Skeletal muscle tissue (tissue), 4 donors: Measurements from ENCODE around the gene ADAMTS13. TPM values are rescaled to one million over a fixed set of nuclear protein-coding genes. Genes with fewer than 3 reads are reported as not detected.

Experiments
- H3K27ac ChIP-seq: one replicate; pipeline ENCODE4 v1.7.0; 2013; ENCODE audit warnings: mild to moderate bottlenecking, low read depth, low read length, inconsistent platforms
- H3K27me3 ChIP-seq, 3 donors: one replicate each; pipeline ENCODE4 v1.7.0; 2013; ENCODE audit warnings: low read length in 3 of 3; ENCODE audit not compliant: control insufficient read depth in 3 of 3, insufficient read depth in 3 of 3
- H3K36me3 ChIP-seq, 3 donors: one replicate each; pipeline ENCODE4 v1.7.0; 2013; ENCODE audit warnings: low read length in 3 of 3; ENCODE audit not compliant: control insufficient read depth in 3 of 3, insufficient read depth in 3 of 3
- H3K4me1 ChIP-seq, 3 donors: one replicate each; pipeline ENCODE4 v1.7.0; 2013; ENCODE audit warnings: low read length in 3 of 3, mild to moderate bottlenecking in 3 of 3; ENCODE audit not compliant: control insufficient read depth in 3 of 3, insufficient read depth in 3 of 3
- H3K4me3 ChIP-seq, 3 donors: one replicate each; pipeline ENCODE4 v1.7.0; 2013; ENCODE audit warnings: low read length in 3 of 3
- H3K9ac ChIP-seq, 3 donors: one replicate each; pipeline ENCODE4 v1.7.0; 2013; ENCODE audit warnings: low read length in 3 of 3, mild to moderate bottlenecking in 3 of 3, moderate library complexity in 2 of 3, low read depth in 1 of 3
- H3K9me3 ChIP-seq, 3 donors: one replicate each; pipeline ENCODE4 v1.7.0; 2013; ENCODE audit warnings: low read length in 3 of 3; ENCODE audit not compliant: control insufficient read depth in 3 of 3
- total RNA-seq: library from RNA; depleted of rRNA; stranded (reverse); fragments of >200 nt; gene quantifications from one replicate; pipeline ENCODE4 v1.2.3, GENCODE V29; 2014
- donor health status: Osteomylitis.

The ADAMTS13 gene
- total RNA-seq, 1 donor from 2014 or later = 1.6 TPM

DNA sequence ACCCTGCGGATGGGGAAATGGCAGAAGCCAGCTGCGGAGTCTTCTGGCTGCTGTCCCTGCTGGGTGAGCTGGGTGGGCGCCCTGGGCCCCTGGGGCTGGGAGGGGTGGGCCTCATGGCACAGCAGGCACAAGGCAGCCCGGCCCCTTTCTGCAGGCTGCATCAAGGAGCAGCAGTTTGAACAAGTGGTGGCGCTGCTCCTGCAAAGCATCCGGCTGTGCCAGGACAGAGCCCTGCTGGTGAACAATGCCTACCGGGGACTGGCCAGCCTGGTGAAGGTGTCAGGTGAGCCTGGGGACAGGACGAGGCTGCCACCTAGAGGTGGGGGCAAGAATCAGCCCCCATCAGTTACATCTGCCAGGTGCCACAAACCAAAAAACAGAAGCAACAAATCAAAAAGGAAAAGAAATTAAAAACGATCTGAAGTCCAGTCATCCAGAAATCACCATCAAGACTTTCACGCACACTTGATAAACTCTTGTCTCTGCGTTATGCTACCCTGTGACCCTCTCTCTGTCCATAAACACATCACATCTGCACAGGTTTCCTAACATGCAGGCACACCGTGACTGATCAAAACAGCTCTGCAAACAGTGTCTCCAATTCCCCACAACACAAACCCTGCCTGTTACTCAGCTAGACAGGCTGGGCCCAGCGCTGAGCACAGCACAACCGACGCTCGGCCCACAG lies 18.3 kb upstream of the ADAMTS13 start:
- no peaks in the 10 kb centered on the region for H3K9me3 ChIP-seq
- H3K27me3 ChIP-seq = no peaks in the 10 kb centered on the region
- no peak overlapping the region for H3K4me3 ChIP-seq
- H3K9ac ChIP-seq = no peak overlapping the region
- H3K27ac ChIP-seq = no peak overlapping the region
- H3K4me1 ChIP-seq = peaks cover 19 to 33% (median 21%) of the 10 kb centered on the region in 3 donors
- peaks cover 24 to 34% (median 24%) of the 10 kb centered on the region in 3 donors for H3K36me3 ChIP-seq

GRCh38 chr9:133404454-133405002 lies 17.6 kb upstream of the ADAMTS13 start:
- Histone ChIP-seq H3K27ac (no peak overlapping the region), H3K27me3 (no peaks in the 10 kb centered on the region), H3K9me3 (no peaks in the 10 kb centered on the region), H3K4me1 (peaks cover 19 to 33% (median 21%) of the 10 kb centered on the region in 3 donors), H3K9ac (no peak overlapping the region), H3K36me3 (peaks cover 24 to 35% (median 24%) of the 10 kb centered on the region in 3 donors), H3K4me3 (no peak overlapping the region)

- Histone ChIP-seq H3K4me3 (no peak overlapping the region), H3K27me3 (no peaks in the 10 kb centered on the region), H3K4me1 (peaks cover 19 to 33% (median 21%) of the 10 kb centered on the region in 3 donors), H3K9me3 (no peaks in the 10 kb centered on the region), H3K9ac (peak overlapping the region in 1 of 3 donors; percentile 16), H3K36me3 (peaks cover 30 to 41% (median 36%) of the 10 kb centered on the region in 3 donors), H3K27ac (peak overlapping the region; percentile 74)
Observed at GRCh38 chr9:133405508-133406438, 16.4 kb upstream of the ADAMTS13 start.

- no peak overlapping the region for H3K4me3 ChIP-seq
- peaks cover 37 to 45% (median 44%) of the 10 kb centered on the region in 3 donors for H3K36me3 ChIP-seq
- H3K27ac ChIP-seq = peak overlapping the region; percentile 74
- no peaks in the 10 kb centered on the region for H3K27me3 ChIP-seq
- H3K9ac ChIP-seq = peak overlapping the region in 2 of 3 donors; percentile 23 to 33
- H3K9me3 ChIP-seq = no peaks in the 10 kb centered on the region
- peaks cover 19 to 33% (median 21%) of the 10 kb centered on the region in 3 donors for H3K4me1 ChIP-seq
Observed at GRCh38 chr9:133406480-133407307, 15.5 kb upstream of the ADAMTS13 start.

DNA sequence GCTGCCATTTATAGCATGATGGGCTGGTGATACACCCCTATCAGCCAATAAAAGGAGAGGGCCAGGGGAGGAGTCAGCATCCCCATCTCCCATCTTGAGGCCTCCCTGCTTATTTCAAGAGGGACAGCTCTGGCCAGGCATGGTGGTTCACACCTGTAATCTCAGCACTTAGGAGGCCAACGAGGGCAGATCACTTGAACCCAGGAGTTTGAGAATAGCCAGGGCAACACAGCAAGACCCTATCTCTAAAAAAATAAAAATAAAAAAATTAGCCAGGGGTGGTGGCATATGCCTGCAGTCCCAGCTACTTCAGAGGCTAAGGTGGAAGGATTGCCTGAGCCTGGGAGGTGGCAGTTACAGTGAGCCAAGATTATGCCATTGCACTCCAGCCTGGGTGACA lies 14.1 kb upstream of the ADAMTS13 start:
- H3K27me3 ChIP-seq = no peaks in the 10 kb centered on the region
- H3K9ac ChIP-seq = no peak overlapping the region
- H3K4me1 ChIP-seq = peaks cover 19 to 33% (median 21%) of the 10 kb centered on the region in 3 donors
- no peak overlapping the region for H3K27ac ChIP-seq
- no peak overlapping the region for H3K4me3 ChIP-seq
- no peaks in the 10 kb centered on the region for H3K9me3 ChIP-seq
- H3K36me3 ChIP-seq = peaks cover 42 to 53% (median 53%) of the 10 kb centered on the region in 3 donors

GRCh38 chr9:133415170-133415569 lies 7.0 kb upstream of the ADAMTS13 start:
- no peak overlapping the region for H3K4me3 ChIP-seq
- no peaks in the 10 kb centered on the region for H3K27me3 ChIP-seq
- no peak overlapping the region for H3K27ac ChIP-seq
- H3K36me3 ChIP-seq = peaks cover 37 to 46% (median 45%) of the 10 kb centered on the region in 3 donors
- H3K9ac ChIP-seq = no peak overlapping the region
- peaks cover 19 to 29% (median 21%) of the 10 kb centered on the region in 3 donors for H3K4me1 ChIP-seq
- no peaks in the 10 kb centered on the region for H3K9me3 ChIP-seq

- peaks cover 16 to 23% (median 23%) of the 10 kb centered on the region in 3 donors for H3K36me3 ChIP-seq
- peaks cover 19 to 29% (median 21%) of the 10 kb centered on the region in 3 donors for H3K4me1 ChIP-seq
- H3K9ac ChIP-seq = peak within 1 kb of the TSS; percentile 81 to 94 (median 90)
- H3K27me3 ChIP-seq = no peaks in the 10 kb centered on the region
- H3K27ac ChIP-seq = peak within 1 kb of the TSS; percentile 85
- H3K4me3 ChIP-seq = peak within 1 kb of the TSS; percentile 89 to 93 (median 90)
- no peaks in the 10 kb centered on the region for H3K9me3 ChIP-seq
Observed at GRCh38 chr9:133417541-133418461, 4.4 kb upstream of the ADAMTS13 start, which contains the start of gene REXO4. Gene REXO4, minus strand, starts transcription at chr9:133418010. Its CDS starts 166 bp downstream, at chr9:133417844.

- Histone ChIP-seq H3K4me1 (peaks cover 19 to 29% (median 21%) of the 10 kb centered on the region in 3 donors), H3K36me3 (peaks cover 11 to 12% (median 12%) of the 10 kb centered on the region in 3 donors), H3K9ac (peak overlapping the region in 1 of 3 donors; percentile 94), H3K27ac (no peak overlapping the region), H3K27me3 (no peaks in the 10 kb centered on the region), H3K4me3 (peak overlapping the region in 1 of 3 donors; percentile 89), H3K9me3 (no peaks in the 10 kb centered on the region)
Observed at GRCh38 chr9:133419005-133419404, 3.2 kb upstream of the ADAMTS13 start.
